Inflammatory macrophage treated with lipopolysaccharide for 4 hours (primary cell): ENCODE measurements around the gene REM2.
A peak's percentile ranks its signal among the peaks of the same experiment; 100 is the strongest.

Experiments
- DNase-seq: peaks from one replicate; pipeline ENCODE4 v3.0.0-alpha.2; 2020

The REM2 gene

GRCh38 chr14:22883173-22883976, at the start of gene REM2:
REM2 (plus strand) TSS chr14:22883222; CDS start chr14:22883288, 66 bp downstream.
- DNase-seq = no peak

DNA sequence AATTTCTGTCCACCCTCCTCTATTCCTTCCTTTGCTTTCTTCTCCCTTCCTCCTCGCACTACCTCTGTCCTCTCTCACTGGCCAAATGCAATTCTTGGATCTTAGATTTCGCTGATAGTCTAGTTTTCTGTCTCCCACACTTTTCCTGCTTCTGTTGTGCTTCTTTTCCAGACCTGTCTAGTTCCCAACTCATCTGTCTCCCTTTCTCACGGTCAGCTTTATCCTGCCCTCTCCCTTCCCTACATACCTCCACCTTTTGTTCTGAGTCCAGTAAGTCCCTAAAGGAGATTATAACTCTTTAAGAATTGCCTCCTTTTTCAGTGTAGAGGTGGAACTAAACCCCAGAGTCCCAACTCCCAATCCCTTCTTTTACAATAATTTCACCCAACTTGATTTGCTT, 47.5 kb upstream of the REM2 start:
- DNase-seq = no peak

GRCh38 chr14:22836301-22837113, 46.5 kb upstream of the REM2 start, which contains the start of gene MMP14:
MMP14 (plus strand) TSS chr14:22836585; CDS start chr14:22836818, 233 bp downstream.
- peak; percentile 81 for DNase-seq

DNA sequence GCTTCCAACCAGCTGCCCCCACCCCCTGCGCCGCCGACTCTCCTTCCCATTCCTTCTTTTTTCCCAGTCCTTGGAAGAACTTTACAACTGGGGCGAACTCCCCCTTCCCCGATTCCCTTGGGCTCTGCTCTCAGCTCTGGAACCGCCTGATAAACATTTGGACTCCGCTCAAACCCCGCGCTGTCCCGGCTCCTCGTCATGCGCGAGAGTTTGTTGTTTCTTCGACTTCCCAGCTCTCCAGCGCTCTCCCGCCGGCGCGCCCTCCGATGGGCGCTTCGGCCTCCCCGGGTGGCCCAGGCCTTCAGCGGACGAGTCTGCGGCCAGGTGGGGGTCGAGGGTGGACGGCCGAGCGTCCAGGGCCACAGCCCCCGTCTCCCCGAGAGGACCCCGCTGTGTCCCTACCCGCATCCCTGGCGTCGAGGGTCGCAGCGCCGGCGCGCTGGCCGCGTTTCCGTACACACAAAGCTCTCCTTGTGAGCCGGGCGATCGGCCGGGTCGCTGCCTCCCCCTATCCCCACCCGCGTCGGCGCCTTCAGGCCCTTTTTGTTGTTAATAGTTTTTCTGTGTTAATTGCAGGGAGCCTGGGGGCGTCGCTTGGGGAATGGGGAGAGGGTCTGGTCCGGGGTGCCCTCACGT, 45.8 kb upstream of the REM2 start:
- peak; percentile 56 for DNase-seq

GRCh38 chr14:22837750-22838538, 45.1 kb upstream of the REM2 start:
- no peak for DNase-seq

DNA sequence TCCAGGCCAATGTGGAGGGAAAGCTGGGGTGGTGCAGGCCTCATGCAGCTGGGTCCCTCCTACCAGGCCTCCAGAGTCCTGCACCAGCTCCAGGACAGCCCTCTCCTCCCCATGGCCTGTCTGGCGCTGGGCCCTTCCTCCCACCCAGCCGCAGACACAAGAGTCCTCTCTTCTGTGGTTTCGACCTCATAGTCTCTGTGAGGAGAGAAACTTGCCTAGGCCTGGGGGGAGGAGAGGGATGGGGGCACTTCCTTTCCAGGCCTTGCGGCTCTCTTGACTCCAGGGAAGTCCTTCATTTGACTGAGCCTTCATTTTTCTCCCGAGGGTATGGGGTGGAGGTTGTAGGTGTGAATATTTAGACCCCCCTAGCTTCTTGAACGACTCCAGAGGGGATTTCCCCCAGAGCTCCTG, 44.4 kb upstream of the REM2 start:
- peak; percentile 50 for DNase-seq

DNA sequence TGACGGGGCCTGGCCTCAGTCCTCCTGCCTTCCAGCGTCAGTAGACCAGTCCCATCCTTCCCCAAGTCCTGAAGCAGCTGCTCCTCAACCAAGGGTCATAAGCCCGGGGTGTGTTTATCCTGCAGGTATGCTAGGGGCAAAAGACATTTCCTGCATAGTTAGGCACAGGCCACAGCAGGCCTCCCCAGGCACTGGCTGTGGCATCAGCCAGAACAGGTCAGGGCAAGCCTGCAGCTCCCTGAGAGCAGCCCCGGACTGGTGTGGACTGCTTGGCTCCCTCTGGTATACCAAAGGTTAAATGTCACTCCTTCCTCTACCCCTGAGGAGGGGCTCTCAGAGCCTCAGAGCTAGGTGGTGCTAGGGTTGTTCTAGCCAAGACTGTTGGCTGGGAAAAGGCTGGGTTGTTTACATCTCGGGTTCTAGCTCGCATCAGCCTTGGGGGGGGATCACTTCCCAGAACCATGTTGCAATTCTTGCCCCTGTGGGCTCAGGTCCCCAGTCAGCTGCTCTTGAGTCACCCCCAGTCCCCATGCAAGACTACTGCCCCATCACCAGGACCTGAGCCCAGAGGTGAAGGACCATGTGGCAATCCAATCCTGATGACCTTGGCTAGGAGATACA, 43.8 kb upstream of the REM2 start:
- peak; percentile 43 for DNase-seq

- DNase-seq = no peak
Measured at GRCh38 chr14:22841311-22841710, 41.7 kb upstream of the REM2 start.

- no peak for DNase-seq
Measured at GRCh38 chr14:22841769-22842168, 41.3 kb upstream of the REM2 start.

DNA sequence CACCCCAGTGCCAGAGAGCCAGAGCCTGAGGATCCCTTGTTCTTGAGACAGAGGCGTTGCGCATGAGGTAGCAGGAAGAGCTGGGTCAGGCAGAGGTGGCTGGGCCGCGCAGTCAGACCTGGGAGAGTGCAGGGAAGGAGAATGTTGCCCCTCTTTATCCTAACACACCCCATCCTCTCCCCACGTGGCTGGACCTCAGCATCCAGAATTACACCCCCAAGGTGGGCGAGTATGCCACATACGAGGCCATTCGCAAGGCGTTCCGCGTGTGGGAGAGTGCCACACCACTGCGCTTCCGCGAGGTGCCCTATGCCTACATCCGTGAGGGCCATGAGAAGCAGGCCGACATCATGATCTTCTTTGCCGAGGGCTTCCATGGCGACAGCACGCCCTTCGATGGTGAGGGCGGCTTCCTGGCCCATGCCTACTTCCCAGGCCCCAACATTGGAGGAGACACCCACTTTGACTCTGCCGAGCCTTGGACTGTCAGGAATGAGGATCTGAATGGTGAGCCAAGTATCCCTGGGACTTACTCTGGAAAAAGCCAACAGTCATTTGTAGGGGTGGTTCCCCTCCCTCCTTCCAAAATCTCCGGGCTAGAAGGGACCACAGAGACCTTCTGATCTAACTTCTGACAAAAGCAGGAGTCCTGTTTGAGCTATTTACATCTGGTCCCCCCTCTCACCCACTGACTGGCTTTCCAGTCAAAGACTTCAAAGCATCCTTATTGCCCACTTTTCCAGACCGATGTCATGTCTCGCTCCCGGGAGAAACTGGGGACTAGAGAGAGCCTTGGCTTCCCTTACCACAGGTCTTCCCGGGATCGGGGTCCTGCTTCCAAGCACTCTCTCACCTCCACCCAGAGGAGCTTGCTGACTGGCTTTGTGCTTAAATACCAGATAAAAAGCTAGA, 40.6 kb upstream of the REM2 start:
- DNase-seq = no peak

DNA sequence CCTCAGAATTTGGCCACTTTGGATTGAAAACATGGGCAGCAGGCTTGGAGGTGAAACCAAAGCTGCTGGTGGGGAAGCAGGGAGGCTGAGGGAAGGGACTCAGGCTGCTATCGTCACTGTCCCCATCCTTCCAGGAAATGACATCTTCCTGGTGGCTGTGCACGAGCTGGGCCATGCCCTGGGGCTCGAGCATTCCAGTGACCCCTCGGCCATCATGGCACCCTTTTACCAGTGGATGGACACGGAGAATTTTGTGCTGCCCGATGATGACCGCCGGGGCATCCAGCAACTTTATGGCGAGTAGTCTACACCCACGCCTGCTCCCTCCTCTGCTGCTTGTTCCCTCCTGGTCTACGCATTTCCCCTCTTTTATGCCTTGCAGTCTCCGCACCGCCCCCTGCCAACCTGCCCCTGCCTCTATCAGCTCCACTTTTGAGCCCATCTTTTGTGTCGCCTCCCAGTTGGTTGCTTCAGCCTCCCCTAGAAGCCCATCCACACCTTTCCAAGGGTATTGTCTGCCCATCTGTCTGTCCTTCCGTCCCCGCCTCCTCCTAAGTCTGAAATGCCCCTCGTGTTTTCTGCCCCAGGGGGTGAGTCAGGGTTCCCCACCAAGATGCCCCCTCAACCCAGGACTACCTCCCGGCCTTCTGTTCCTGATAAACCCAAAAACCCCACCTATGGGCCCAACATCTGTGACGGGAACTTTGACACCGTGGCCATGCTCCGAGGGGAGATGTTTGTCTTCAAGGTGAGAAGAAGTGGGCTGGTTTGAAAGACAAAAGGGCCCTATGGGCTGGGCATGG, 39.7 kb upstream of the REM2 start:
- no peak for DNase-seq

- no peak for DNase-seq
Measured at GRCh38 chr14:22844221-22845102, 38.6 kb upstream of the REM2 start.

GRCh38 chr14:22845103-22845394, 38.0 kb upstream of the REM2 start:
- DNase-seq = no peak

GRCh38 chr14:22845821-22846625, 37.0 kb upstream of the REM2 start:
- no peak for DNase-seq

DNA sequence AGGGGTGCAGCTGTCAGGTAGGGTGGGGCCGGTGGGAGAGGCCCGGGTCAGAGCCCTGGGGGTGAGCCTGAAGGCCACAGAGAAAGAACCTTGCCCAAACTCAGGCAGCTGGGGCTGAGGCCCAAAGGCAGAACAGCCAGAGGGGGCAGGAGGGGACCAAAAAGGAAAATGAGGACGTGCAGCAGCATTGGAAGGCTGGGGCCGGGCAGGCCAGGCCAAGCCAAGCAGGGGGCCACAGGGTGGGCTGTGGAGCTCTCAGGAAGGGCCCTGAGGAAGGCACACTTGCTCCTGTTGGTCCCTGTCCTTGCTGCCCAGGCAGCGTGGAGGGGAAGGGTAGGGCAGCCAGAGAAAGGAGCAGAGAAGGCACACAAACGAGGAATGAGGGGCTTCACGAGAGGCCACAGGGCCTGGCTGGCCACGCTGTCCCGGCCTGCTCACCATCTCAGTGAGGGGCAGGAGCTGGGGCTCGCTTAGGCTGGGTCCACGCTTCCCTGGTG, 36.2 kb upstream of the REM2 start:
- DNase-seq = no peak

DNA sequence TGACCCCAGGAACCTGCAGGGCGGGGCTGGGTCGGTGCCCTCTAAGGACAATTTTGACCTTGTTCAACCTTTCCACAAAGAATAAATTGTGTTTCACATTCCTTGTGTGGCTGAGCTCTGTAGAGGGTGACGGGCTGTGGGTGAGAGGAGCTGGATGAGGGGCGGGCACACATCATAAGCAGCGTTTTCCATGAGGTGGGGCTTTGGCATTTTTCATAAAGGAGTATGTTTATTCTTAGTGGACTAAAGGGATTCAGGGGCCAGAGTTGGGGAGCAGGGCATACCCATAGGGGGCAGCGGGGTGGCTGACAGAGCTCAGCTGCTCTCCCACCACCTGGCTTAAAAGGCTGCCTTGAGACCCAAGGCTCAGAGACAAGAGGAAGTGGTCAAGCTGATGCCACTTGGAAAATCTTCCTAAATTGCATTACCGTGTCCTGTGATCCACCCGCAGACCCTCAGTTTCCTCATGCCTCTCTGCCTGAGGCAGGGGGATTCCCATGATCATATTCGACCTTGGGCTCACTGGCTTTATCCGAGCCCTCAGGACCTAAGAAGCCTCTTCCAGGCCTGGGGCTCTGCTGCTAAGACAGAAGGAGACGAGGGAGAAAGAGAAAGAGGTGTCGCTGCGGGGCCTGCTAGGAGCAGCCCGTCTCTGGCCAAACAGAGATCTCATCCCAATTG, 35.2 kb upstream of the REM2 start:
- DNase-seq = peak; percentile 97

- peak; percentile 85 for DNase-seq
Measured at GRCh38 chr14:22848351-22849164, 34.5 kb upstream of the REM2 start.
